ENCODE results near the gene MYLK.
A peak's percentile ranks its signal among the peaks of the same experiment; 100 is the strongest.

MYLK gene

GRCh38 chr3:123818324-123818920, 65.7 kb downstream of the MYLK start:
- no peaks in the 10 kb centered on the region for H3K36me3 Mint-ChIP-seq
- peaks cover 3% of the 10 kb centered on the region for H3K9me3 Mint-ChIP-seq
- no peak overlapping the region for H3K27ac Mint-ChIP-seq
- H3K4me3 Mint-ChIP-seq = no peak overlapping the region
- ATAC-seq = no peak
- no peaks in the 10 kb centered on the region for H3K4me1 Mint-ChIP-seq
- H3K27me3 Mint-ChIP-seq = peaks cover 3% of the 10 kb centered on the region

GRCh38 chr3:123817413-123817812, 66.7 kb downstream of the MYLK start:
- Mint-ChIP-seq H3K36me3 (no peaks in the 10 kb centered on the region), H3K4me1 (no peaks in the 10 kb centered on the region), H3K27ac (no peak overlapping the region), H3K4me3 (no peak overlapping the region), H3K27me3 (no peaks in the 10 kb centered on the region), H3K9me3 (no peaks in the 10 kb centered on the region)
- ATAC-seq = peak; percentile 16

- Mint-ChIP-seq H3K27me3 (no peaks in the 10 kb centered on the region), H3K4me3 (no peak overlapping the region), H3K27ac (no peak overlapping the region), H3K36me3 (no peaks in the 10 kb centered on the region), H3K9me3 (no peaks in the 10 kb centered on the region), H3K4me1 (no peaks in the 10 kb centered on the region)
- ATAC-seq = no peak
Observed at GRCh38 chr3:123816673-123817207, 67.4 kb downstream of the MYLK start.

- Mint-ChIP-seq H3K9me3 (no peaks in the 10 kb centered on the region), H3K4me1 (no peaks in the 10 kb centered on the region)
Observed at GRCh38 chr3:123815981-123816380, 68.2 kb downstream of the MYLK start.

GRCh38 chr3:123813876-123814275, 70.3 kb downstream of the MYLK start:
- no peak overlapping the region for H3K4me3 Mint-ChIP-seq
- H3K4me1 Mint-ChIP-seq = no peaks in the 10 kb centered on the region
- no peaks in the 10 kb centered on the region for H3K27me3 Mint-ChIP-seq
- no peaks in the 10 kb centered on the region for H3K9me3 Mint-ChIP-seq
- no peak overlapping the region for H3K27ac Mint-ChIP-seq
- H3K36me3 Mint-ChIP-seq = no peaks in the 10 kb centered on the region
- ATAC-seq = no peak

More at GRCh38 chr3:123815981-123816380, 68.2 kb downstream of the MYLK start:
- Mint-ChIP-seq H3K27me3 (no peaks in the 10 kb centered on the region), H3K4me3 (no peak overlapping the region), H3K27ac (no peak overlapping the region), H3K36me3 (no peaks in the 10 kb centered on the region)
- no peak for ATAC-seq

- H3K36me3 Mint-ChIP-seq = no peaks in the 10 kb centered on the region
- H3K27me3 Mint-ChIP-seq = no peaks in the 10 kb centered on the region
- no peak overlapping the region for H3K27ac Mint-ChIP-seq
- no peaks in the 10 kb centered on the region for H3K9me3 Mint-ChIP-seq
- no peak overlapping the region for H3K4me3 Mint-ChIP-seq
- ATAC-seq = no peak
- H3K4me1 Mint-ChIP-seq = no peaks in the 10 kb centered on the region
Observed at GRCh38 chr3:123809597-123809996, 74.5 kb downstream of the MYLK start.

GRCh38 chr3:123808812-123809211, 75.3 kb downstream of the MYLK start:
- no peaks in the 10 kb centered on the region for H3K36me3 Mint-ChIP-seq
- no peak overlapping the region for H3K4me3 Mint-ChIP-seq
- H3K4me1 Mint-ChIP-seq = no peaks in the 10 kb centered on the region
- H3K9me3 Mint-ChIP-seq = no peaks in the 10 kb centered on the region
- ATAC-seq = no peak
- no peaks in the 10 kb centered on the region for H3K27me3 Mint-ChIP-seq
- H3K27ac Mint-ChIP-seq = no peak overlapping the region

- no peaks in the 10 kb centered on the region for H3K9me3 Mint-ChIP-seq
- no peaks in the 10 kb centered on the region for H3K36me3 Mint-ChIP-seq
- H3K4me1 Mint-ChIP-seq = no peaks in the 10 kb centered on the region
- H3K27me3 Mint-ChIP-seq = no peaks in the 10 kb centered on the region
- no peak overlapping the region for H3K4me3 Mint-ChIP-seq
- no peak for ATAC-seq
- H3K27ac Mint-ChIP-seq = no peak overlapping the region
Observed at GRCh38 chr3:123807820-123808219, 76.3 kb downstream of the MYLK start.

- Mint-ChIP-seq H3K4me1 (no peaks in the 10 kb centered on the region), H3K27me3 (no peaks in the 10 kb centered on the region), H3K27ac (no peak overlapping the region), H3K36me3 (no peaks in the 10 kb centered on the region), H3K4me3 (no peak overlapping the region), H3K9me3 (no peaks in the 10 kb centered on the region)
- ATAC-seq = no peak
Observed at GRCh38 chr3:123805504-123805903, 78.6 kb downstream of the MYLK start.

- no peaks in the 10 kb centered on the region for H3K9me3 Mint-ChIP-seq
- H3K27ac Mint-ChIP-seq = no peak overlapping the region
- H3K27me3 Mint-ChIP-seq = no peaks in the 10 kb centered on the region
- H3K4me1 Mint-ChIP-seq = no peaks in the 10 kb centered on the region
- H3K4me3 Mint-ChIP-seq = no peak overlapping the region
- H3K36me3 Mint-ChIP-seq = no peaks in the 10 kb centered on the region
- no peak for ATAC-seq
Observed at GRCh38 chr3:123805101-123805500, 79.0 kb downstream of the MYLK start.

GRCh38 chr3:123804676-123805075, 79.5 kb downstream of the MYLK start:
- no peak for ATAC-seq

GRCh38 chr3:123803521-123803920, 80.6 kb downstream of the MYLK start:
- H3K27ac Mint-ChIP-seq = no peak overlapping the region
- H3K4me1 Mint-ChIP-seq = no peaks in the 10 kb centered on the region
- H3K4me3 Mint-ChIP-seq = no peak overlapping the region
- no peaks in the 10 kb centered on the region for H3K27me3 Mint-ChIP-seq
- no peaks in the 10 kb centered on the region for H3K9me3 Mint-ChIP-seq
- no peaks in the 10 kb centered on the region for H3K36me3 Mint-ChIP-seq
- no peak for ATAC-seq

More at GRCh38 chr3:123804676-123805075, 79.5 kb downstream of the MYLK start:
- no peaks in the 10 kb centered on the region for H3K9me3 Mint-ChIP-seq
- no peaks in the 10 kb centered on the region for H3K27me3 Mint-ChIP-seq
- H3K27ac Mint-ChIP-seq = no peak overlapping the region
- H3K4me1 Mint-ChIP-seq = no peaks in the 10 kb centered on the region
- no peaks in the 10 kb centered on the region for H3K36me3 Mint-ChIP-seq
- H3K4me3 Mint-ChIP-seq = no peak overlapping the region

- Mint-ChIP-seq H3K36me3 (no peaks in the 10 kb centered on the region), H3K9me3 (no peaks in the 10 kb centered on the region), H3K27ac (no peak overlapping the region), H3K4me1 (no peaks in the 10 kb centered on the region), H3K27me3 (no peaks in the 10 kb centered on the region), H3K4me3 (no peak overlapping the region)
- no peak for ATAC-seq
Observed at GRCh38 chr3:123802007-123802625, 82.0 kb downstream of the MYLK start.

- no peaks in the 10 kb centered on the region for H3K27me3 Mint-ChIP-seq
- no peaks in the 10 kb centered on the region for H3K36me3 Mint-ChIP-seq
- no peaks in the 10 kb centered on the region for H3K4me1 Mint-ChIP-seq
- H3K4me3 Mint-ChIP-seq = no peak overlapping the region
- no peak overlapping the region for H3K27ac Mint-ChIP-seq
- no peaks in the 10 kb centered on the region for H3K9me3 Mint-ChIP-seq
- ATAC-seq = no peak
Observed at GRCh38 chr3:123801474-123801873, 82.7 kb downstream of the MYLK start.

GRCh38 chr3:123800362-123800682, 83.8 kb downstream of the MYLK start:
- Mint-ChIP-seq H3K4me3 (no peak overlapping the region), H3K4me1 (no peaks in the 10 kb centered on the region), H3K27ac (no peak overlapping the region), H3K27me3 (no peaks in the 10 kb centered on the region), H3K9me3 (no peaks in the 10 kb centered on the region), H3K36me3 (no peaks in the 10 kb centered on the region)
- ATAC-seq = no peak

GRCh38 chr3:123799544-123800361, 84.4 kb downstream of the MYLK start:
- Mint-ChIP-seq H3K4me1 (no peaks in the 10 kb centered on the region), H3K9me3 (no peaks in the 10 kb centered on the region), H3K4me3 (no peak overlapping the region), H3K27ac (no peak overlapping the region), H3K36me3 (no peaks in the 10 kb centered on the region), H3K27me3 (no peaks in the 10 kb centered on the region)
- ATAC-seq = no peak

Measured in stimulated activated memory B cell treated with anti-CD40 and anti-IgM and Interleukin-4, amounts not matched to agents 10 μg/mL and 1 μg/mL and 100 μg/mL, for 72 hours (primary cell).